GM19351 (cell line): ENCODE data around the gene GMFB.
"Not testable (repeated sequence)": the region's sequence is repeated elsewhere in the genome, so short reads cannot be mapped to it uniquely, and the experiment has no call there.

Experiments
- ATAC-seq: cut with Tn5 transposase; IDR thresholded peaks from one replicate; pipeline ENCODE4 v1.9.1; 2021; ENCODE audit warnings: mild to moderate bottlenecking, moderate library complexity; ENCODE audit not compliant: unreplicated experiment

The GMFB gene

DNA sequence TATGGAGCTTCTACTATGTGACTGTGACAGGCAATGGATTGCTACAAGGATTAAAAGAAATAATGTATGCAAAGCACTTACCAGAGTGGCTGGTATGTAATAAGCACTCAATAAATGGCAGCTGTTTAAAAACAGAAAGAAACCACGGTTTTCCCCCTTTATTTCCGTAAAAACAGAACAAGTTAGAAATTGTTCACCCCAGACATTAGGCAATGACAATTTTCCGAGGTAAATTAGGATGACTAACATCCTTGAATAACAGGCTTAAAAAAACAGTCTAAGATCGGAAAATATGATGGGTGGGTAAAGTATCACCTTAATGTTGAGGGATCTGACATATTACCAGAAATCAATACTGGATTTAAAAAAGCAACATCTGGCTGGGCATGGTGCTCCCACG is 26.7 kb downstream of the GMFB start:
- no peak for ATAC-seq

GRCh38 chr14:54459106-54459505 is 29.7 kb downstream of the GMFB start:
- no peak for ATAC-seq

- ATAC-seq = not testable (repeated sequence)
Observed at GRCh38 chr14:54458536-54458935, 30.2 kb downstream of the GMFB start.

DNA sequence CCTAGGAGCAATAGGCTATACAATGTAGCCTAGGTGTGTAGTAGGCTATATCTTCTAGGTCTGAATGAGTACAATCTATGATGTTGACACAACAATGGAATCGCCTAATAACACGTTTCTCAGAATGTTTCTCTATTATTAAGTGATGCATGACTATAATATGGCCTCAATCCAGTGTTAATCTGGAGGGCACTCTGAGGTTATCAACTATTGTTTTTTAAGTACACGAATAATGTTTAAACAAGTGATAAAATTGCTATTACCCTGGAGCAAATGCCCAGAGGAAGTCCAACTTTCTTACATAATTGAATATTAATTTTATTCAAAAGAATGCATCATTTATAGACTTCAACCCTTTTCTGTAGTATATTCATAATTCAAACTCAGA is 31.2 kb downstream of the GMFB start:
- no peak for ATAC-seq

- not testable (repeated sequence) for ATAC-seq
Observed at GRCh38 chr14:54456820-54457608, 31.8 kb downstream of the GMFB start.

- no peak for ATAC-seq
Observed at GRCh38 chr14:54455363-54455762, 33.4 kb downstream of the GMFB start.

- ATAC-seq = not testable (repeated sequence)
Observed at GRCh38 chr14:54453990-54454389, 34.8 kb downstream of the GMFB start.

DNA sequence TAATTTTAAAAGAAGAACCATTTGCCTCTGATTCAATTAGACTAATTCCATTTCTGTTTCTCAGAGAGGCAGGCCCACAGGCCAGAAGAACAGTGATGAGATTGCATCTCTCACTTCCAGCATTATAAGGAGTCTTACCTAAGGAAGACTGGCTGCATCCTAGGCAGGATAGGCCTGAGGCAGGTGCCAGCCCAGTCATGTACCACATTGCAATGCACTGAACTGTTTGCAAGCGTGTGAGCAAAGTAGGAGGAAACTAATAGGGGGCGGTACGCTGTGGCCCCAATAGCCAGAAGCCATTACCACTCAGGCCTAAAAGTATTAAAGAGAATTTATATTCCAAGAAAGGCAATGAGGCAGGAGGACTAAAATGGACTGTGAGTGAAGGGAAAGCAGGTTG is 35.5 kb downstream of the GMFB start:
- ATAC-seq = no peak

DNA sequence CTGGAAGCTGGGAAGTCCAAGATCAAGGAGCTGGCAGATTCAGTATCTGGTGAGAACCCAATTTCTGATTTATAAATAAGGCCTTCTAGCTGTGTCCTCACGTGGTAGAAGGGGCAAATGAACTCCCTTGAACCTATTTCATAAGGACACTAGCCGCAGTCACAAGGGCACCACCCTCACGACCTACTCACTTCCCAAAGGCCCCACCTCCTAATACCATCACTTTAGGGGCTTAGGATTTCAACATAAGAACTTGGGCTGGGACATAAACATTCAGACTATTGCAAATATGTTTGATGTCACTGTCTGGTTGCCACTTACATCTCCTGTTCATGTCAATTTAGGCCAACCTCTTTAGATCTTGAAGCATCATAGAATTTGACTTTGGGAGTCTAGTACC is 36.8 kb downstream of the GMFB start:
- no peak for ATAC-seq

DNA sequence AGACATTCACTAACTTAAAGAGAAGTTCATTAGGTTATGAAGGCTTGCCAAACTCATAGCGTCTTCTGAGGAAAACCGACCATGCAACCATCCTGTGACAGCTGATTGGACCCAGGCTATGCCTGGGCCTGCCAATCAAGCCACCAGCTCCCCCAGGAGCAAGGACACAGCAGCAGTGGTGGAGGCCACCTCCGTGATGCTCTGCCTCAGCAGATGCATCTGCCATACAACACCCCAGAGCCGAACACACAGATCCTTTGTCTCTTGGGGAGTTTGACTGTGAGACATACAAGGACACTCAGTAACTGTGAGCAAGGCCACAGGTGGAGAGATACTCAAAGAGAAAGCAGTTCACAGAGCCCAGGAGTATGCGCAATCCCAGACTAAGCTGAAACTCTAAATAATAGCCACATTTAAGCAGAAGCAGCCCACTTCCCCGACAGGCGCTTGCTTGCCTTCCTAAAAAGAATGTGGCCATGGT is 37.6 kb downstream of the GMFB start:
- ATAC-seq = no peak

DNA sequence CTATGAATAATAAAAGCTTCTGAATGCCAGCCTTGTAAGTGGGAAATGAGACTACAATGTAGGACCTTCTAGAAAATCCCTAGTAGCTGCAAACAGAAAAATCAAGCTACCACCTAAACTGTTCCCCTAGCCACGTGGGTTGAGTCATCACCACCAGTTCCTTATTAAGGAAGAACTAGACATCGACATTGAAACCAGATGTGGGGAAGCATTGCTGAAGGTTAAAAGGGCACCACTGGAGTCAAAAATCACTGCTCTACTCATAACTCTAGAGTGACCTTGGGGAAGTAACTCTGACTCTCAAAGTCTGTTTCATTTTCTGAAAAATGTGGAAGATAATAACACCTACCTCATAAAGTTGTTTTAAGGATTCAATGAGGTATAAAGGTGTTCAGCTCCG is 38.2 kb downstream of the GMFB start:
- peak; percentile 90 for ATAC-seq

- no peak for ATAC-seq
Observed at GRCh38 chr14:54447231-54447692, 41.5 kb downstream of the GMFB start.

GRCh38 chr14:54446161-54446693 is 42.6 kb downstream of the GMFB start:
- ATAC-seq = no peak

- ATAC-seq = no peak
Observed at GRCh38 chr14:54444681-54445080, 44.1 kb downstream of the GMFB start.

- no peak for ATAC-seq
Observed at GRCh38 chr14:54443981-54444380, 44.8 kb downstream of the GMFB start.

DNA sequence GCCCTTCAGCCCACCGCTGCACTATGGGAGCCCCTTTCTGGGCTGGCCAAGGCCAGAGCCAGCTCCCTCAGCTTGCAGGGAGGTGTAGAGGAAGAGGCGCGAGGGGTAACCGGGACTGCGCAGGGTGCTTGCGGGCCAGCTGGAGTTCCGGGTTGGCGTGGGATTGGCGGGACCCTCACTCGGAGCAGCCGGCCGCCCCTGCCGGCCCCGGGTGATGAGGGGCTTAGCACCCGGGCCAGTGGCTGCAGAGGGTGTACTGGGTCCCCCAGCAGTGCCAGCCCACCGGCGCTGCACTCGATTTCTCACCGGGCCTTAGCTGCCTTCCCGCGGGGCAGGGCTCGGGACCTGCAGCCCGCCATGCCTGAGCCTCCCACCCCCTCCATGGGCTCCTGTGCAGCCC is 45.8 kb downstream of the GMFB start:
- not testable (repeated sequence) for ATAC-seq

DNA sequence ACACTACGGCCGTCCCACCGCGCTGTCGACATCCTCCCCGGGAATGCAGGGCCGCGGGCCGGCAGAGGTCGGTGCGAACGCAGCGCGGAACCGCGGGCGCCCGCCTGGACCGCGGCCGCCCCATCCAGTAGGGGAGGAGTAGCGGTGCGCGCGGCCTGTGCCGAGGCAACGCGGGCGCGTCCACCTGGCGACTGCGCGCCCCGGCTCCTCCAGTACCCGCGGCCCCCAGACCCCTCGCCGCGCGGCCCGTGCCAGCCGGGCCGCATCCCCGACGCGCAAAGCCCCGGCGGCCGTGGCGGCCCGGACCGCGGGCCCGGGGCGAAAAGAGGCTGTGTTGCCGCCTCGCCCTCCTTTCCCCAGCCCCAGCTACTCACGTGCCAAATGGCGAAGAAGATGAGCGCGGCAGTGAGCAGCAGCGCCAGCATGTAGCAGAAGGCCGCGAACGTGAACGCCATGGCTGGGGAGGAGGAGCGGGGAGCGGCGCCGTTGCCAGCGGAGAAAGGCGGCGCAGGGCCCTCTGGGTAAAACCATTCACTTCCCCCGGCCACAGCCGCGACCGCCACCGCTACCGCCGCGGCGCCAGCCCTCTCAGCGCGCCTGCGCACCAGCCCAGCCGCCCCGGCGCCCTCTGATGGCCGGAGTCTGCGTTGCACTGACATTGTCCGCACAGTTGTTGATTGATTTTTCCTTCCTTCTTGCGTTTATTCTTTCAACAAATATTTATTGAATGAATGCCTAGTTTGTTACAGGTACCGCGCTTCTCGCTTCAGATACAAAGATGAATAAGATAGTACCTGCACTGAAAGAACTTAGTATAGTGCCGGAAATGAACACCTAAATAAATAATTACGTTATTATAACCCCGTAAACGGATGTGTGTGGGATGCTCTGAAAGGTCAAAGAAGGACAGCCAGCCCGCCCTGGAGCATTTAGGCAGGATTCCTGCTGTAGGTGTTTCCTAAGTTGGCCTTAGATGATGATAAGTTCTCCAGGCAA is 47.6 kb downstream of the GMFB start, which contains the start of gene CNIH1:
Gene CNIH1, minus strand, starts transcription at position 502 of the 996 bp plus-strand sequence. Its CDS starts 47 bp downstream, at position 455.
- ATAC-seq = peak; percentile 94

GRCh38 chr14:54440476-54440872 is 48.3 kb downstream of the GMFB start:
- ATAC-seq = no peak

GRCh38 chr14:54440037-54440436 is 48.7 kb downstream of the GMFB start:
- no peak for ATAC-seq

- no peak for ATAC-seq
Observed at GRCh38 chr14:54438703-54439102, 50.1 kb downstream of the GMFB start.

DNA sequence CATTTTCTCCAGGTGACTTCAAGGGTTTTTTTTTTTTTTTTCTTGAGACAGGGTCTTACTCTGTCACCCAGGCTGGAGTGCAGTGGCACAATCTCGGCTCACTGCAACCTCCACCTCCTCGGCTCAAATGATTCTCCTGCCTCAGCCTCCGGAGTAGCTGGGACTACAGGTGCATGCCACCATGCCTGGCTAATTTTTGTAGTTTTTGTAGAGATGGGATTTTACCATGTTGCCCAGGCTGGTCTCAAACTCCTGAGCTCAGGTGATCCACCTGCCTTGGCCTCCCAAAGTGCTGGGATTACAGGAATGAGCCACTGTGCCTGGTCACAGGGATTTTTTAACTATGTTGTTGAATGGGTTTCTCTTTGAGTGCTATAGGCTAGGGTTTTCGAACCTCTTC is 50.8 kb downstream of the GMFB start:
- not testable (repeated sequence) for ATAC-seq
